HG03469 (cell line): Measurements from ENCODE around the gene CBX2.

Source experiments
- ATAC-seq: cut with Tn5 transposase; IDR thresholded peaks from one replicate; pipeline ENCODE4 v1.9.1; 2021; ENCODE audit warnings: mild to moderate bottlenecking, moderate library complexity, moderate number of reproducible peaks; ENCODE audit not compliant: unreplicated experiment

The CBX2 gene

GRCh38 chr17:79811011-79811867, 33.3 kb downstream of the CBX2 start:
- no peak for ATAC-seq

- no peak for ATAC-seq
These were observed 34.0 kb downstream of the CBX2 start for GRCh38 chr17:79811868-79812352.

- no peak for ATAC-seq
These were observed 34.7 kb downstream of the CBX2 start for GRCh38 chr17:79812353-79813258.

GRCh38 chr17:79813297-79814126, 35.6 kb downstream of the CBX2 start:
- no peak for ATAC-seq

- no peak for ATAC-seq
These were observed 36.4 kb downstream of the CBX2 start for GRCh38 chr17:79814127-79814973.

GRCh38 chr17:79814974-79815835, 37.3 kb downstream of the CBX2 start:
- ATAC-seq = no peak

GRCh38 chr17:79815836-79816461, 38.0 kb downstream of the CBX2 start:
- ATAC-seq = no peak

GRCh38 chr17:79818026-79818758, 40.2 kb downstream of the CBX2 start:
- ATAC-seq = no peak

- ATAC-seq = no peak
These were observed 41.1 kb downstream of the CBX2 start for GRCh38 chr17:79819085-79819484.

GRCh38 chr17:79819534-79820276, 41.8 kb downstream of the CBX2 start:
- no peak for ATAC-seq

GRCh38 chr17:79820959-79821330, 43.0 kb downstream of the CBX2 start:
- no peak for ATAC-seq

- no peak for ATAC-seq
These were observed 43.6 kb downstream of the CBX2 start for GRCh38 chr17:79821331-79822095.

- no peak for ATAC-seq
These were observed 44.7 kb downstream of the CBX2 start for GRCh38 chr17:79822583-79823124.

- ATAC-seq = no peak
These were observed 46.3 kb downstream of the CBX2 start for GRCh38 chr17:79824234-79824633.

- ATAC-seq = no peak
These were observed 47.1 kb downstream of the CBX2 start for GRCh38 chr17:79824893-79825579.

- no peak for ATAC-seq
These were observed 47.6 kb downstream of the CBX2 start for GRCh38 chr17:79825580-79825921.
